GM12873 (cell line): ENCODE results near the gene AMIGO1.

ENCODE experiments used
- CTCF ChIP-seq: IDR thresholded peaks from 2 replicates; pipeline ENCODE4 v1.5.1; 2012; ENCODE audit warnings: low read depth, mild to moderate bottlenecking, moderate library complexity, low read length, control low read depth; ENCODE audit not compliant: insufficient read depth; ENCODE audit errors: missing control alignments

Gene AMIGO1

GRCh38 chr1:109477821-109478220 lies 31.7 kb downstream of the AMIGO1 start:
- no peak for TF ChIP-seq CTCF

GRCh38 chr1:109476825-109477224 lies 32.7 kb downstream of the AMIGO1 start:
- TF ChIP-seq CTCF, result no peak

- no peak for TF ChIP-seq CTCF
Measured at GRCh38 chr1:109475261-109475660, 34.3 kb downstream of the AMIGO1 start.

- no peak for TF ChIP-seq CTCF
Measured at GRCh38 chr1:109474697-109475096, 34.8 kb downstream of the AMIGO1 start.

- TF ChIP-seq CTCF, result no peak
Measured at GRCh38 chr1:109472779-109473178, 36.7 kb downstream of the AMIGO1 start.

- no peak for TF ChIP-seq CTCF
Measured at GRCh38 chr1:109470245-109470644, 39.3 kb downstream of the AMIGO1 start.

- TF ChIP-seq CTCF, result no peak
Measured at GRCh38 chr1:109468903-109469302, 40.6 kb downstream of the AMIGO1 start.

GRCh38 chr1:109468061-109468460 lies 41.5 kb downstream of the AMIGO1 start:
- TF ChIP-seq CTCF, result no peak
